SK-N-SH treated with all-trans-retinoic acid at 6 μM for 48 hours (cell line): ENCODE measurements around the gene INCA1.

ENCODE experiments used
- ISL1 ChIP-seq: fragments of 250-450 bp; sonication (Bioruptor Pico); IDR thresholded peaks from 2 replicates; pipeline ENCODE4 v2.1.2; 2022; ENCODE audit warnings: mild to moderate bottlenecking, moderate library complexity
- PPARA ChIP-seq: fragments of 250-450 bp; sonication (Bioruptor Pico); IDR thresholded peaks from 2 replicates; pipeline ENCODE4 v1.5.0; 2020; ENCODE audit warnings: mild to moderate bottlenecking, borderline replicate concordance
- RARB ChIP-seq: fragments of 250-450 bp; sonication (Bioruptor Pico); IDR thresholded peaks from 2 replicates; pipeline ENCODE4 v1.8.0; 2021; ENCODE audit warnings: mild to moderate bottlenecking, moderate library complexity
- TOX ChIP-seq: fragments of 250-450 bp; sonication (Bioruptor Pico); IDR thresholded peaks from 2 replicates; pipeline ENCODE4 v1.8.0; 2021; ENCODE audit warnings: mild to moderate bottlenecking, moderate library complexity, borderline replicate concordance
- ZFP3 ChIP-seq: fragments of 250-450 bp; sonication (Bioruptor Pico); IDR thresholded peaks from 2 replicates; pipeline ENCODE4 v1.5.0; 2020; ENCODE audit warnings: mild to moderate bottlenecking, moderate library complexity
- TF ChIP-seq, protein P1 (sequence below): fragments of 250-450 bp; sonication (Bioruptor Pico); IDR thresholded peaks from 2 replicates; pipeline ENCODE4 v1.8.0; 2020; ENCODE audit warnings: mild to moderate bottlenecking, moderate library complexity, borderline replicate concordance
- TF ChIP-seq, protein P2 (sequence below): fragments of 250-450 bp; sonication (Bioruptor Pico); IDR thresholded peaks from 2 replicates; pipeline ENCODE4 v1.5.1; 2020; ENCODE audit warnings: low read depth, mild to moderate bottlenecking, moderate library complexity

GRCh38 chr17:5031365-5032082 is 34.2 kb upstream of the INCA1 start:
- TF ChIP-seq ZFP3 (CRISPR knock-in tag) (no peak), PPARA (no peak), TOX (CRISPR knock-in tag) (no peak), ISL1 (no peak), RARB (no peak)
- TF ChIP-seq, protein P1, sequence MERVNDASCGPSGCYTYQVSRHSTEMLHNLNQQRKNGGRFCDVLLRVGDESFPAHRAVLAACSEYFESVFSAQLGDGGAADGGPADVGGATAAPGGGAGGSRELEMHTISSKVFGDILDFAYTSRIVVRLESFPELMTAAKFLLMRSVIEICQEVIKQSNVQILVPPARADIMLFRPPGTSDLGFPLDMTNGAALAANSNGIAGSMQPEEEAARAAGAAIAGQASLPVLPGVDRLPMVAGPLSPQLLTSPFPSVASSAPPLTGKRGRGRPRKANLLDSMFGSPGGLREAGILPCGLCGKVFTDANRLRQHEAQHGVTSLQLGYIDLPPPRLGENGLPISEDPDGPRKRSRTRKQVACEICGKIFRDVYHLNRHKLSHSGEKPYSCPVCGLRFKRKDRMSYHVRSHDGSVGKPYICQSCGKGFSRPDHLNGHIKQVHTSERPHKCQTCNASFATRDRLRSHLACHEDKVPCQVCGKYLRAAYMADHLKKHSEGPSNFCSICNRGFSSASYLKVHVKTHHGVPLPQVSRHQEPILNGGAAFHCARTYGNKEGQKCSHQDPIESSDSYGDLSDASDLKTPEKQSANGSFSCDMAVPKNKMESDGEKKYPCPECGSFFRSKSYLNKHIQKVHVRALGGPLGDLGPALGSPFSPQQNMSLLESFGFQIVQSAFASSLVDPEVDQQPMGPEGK (CRISPR knock-in tag), result no peak
- TF ChIP-seq, protein P2, sequence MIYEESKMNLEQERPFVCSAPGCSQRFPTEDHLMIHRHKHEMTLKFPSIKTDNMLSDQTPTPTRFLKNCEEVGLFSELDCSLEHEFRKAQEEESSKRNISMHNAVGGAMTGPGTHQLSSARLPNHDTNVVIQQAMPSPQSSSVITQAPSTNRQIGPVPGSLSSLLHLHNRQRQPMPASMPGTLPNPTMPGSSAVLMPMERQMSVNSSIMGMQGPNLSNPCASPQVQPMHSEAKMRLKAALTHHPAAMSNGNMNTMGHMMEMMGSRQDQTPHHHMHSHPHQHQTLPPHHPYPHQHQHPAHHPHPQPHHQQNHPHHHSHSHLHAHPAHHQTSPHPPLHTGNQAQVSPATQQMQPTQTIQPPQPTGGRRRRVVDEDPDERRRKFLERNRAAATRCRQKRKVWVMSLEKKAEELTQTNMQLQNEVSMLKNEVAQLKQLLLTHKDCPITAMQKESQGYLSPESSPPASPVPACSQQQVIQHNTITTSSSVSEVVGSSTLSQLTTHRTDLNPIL (CRISPR knock-in tag), result no peak
